ENCODE results near the gene SORCS2. TPM values are rescaled to one million over a fixed set of nuclear protein-coding genes. Genes with fewer than 3 reads are reported as not detected.

The SORCS2 gene
- total RNA-seq, 1 donor from 2014 or later = 13.4 TPM

- peaks cover 3% of the 10 kb centered on the region for H3K27me3 Mint-ChIP-seq
- no peaks in the 10 kb centered on the region for H3K9me3 Mint-ChIP-seq
- DNase-seq (ENCODE audit: extremely low spot score, unreplicated experiment) = no peak
- TF ChIP-seq, protein P1, sequence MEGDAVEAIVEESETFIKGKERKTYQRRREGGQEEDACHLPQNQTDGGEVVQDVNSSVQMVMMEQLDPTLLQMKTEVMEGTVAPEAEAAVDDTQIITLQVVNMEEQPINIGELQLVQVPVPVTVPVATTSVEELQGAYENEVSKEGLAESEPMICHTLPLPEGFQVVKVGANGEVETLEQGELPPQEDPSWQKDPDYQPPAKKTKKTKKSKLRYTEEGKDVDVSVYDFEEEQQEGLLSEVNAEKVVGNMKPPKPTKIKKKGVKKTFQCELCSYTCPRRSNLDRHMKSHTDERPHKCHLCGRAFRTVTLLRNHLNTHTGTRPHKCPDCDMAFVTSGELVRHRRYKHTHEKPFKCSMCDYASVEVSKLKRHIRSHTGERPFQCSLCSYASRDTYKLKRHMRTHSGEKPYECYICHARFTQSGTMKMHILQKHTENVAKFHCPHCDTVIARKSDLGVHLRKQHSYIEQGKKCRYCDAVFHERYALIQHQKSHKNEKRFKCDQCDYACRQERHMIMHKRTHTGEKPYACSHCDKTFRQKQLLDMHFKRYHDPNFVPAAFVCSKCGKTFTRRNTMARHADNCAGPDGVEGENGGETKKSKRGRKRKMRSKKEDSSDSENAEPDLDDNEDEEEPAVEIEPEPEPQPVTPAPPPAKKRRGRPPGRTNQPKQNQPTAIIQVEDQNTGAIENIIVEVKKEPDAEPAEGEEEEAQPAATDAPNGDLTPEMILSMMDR (conservative IDR thresholded peaks at IDR 0.05) = no peak
- no peak overlapping the region for H3K4me3 Mint-ChIP-seq
- H3K36me3 Mint-ChIP-seq = no peaks in the 10 kb centered on the region
- H3K4me1 Mint-ChIP-seq (ENCODE audit: unreplicated experiment) = no peaks in the 10 kb centered on the region
- H3K27ac Mint-ChIP-seq = no peak overlapping the region
Measured at GRCh38 chr4:7540206-7540605, 347.9 kb downstream of the SORCS2 start.

DNA sequence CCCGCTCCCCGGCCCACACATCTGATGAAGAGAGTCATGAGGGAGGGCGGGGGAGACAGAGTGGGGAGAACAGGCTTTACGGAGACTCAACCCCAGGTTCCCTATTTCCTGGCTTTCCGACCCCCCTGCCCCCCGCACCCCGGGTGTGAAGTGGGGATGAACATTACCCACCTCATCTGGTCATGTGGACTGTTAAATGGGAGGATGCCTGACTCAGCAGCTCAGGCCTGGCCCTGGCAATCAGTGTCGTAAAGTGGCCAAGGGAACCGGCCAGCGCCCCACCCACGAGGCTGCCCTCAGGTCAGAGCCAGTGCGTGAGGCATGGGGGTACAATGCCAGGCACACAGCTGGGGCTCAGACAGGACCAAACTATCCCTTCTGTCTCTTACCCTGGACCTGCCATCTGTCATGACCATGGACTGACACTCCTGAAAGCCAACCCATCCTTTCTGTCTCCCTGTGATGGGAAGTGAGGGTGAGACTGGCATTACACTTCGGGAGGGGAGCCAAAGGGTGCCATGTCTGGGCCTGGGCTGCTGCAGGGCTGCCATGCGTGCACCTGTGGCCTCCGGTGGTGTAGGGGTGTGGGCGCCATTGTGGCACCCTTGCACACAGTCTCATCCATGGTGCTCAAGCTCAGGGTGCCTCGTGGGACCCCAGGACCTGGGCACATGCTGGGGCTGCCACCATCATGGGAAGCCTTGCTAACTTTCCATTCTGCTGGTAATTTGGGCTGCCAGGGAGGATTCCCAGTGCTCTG, 348.5 kb downstream of the SORCS2 start:
- no peak overlapping the region for H3K27ac Mint-ChIP-seq

GRCh38 chr4:7541414-7541810, 349.1 kb downstream of the SORCS2 start:
- H3K9me3 Mint-ChIP-seq = no peaks in the 10 kb centered on the region
- H3K4me1 Mint-ChIP-seq (ENCODE audit: unreplicated experiment) = peaks cover 1% of the 10 kb centered on the region
- no peak overlapping the region for H3K27ac Mint-ChIP-seq
- TF ChIP-seq, protein P1 (conservative IDR thresholded peaks at IDR 0.05) = no peak
- DNase-seq (ENCODE audit: extremely low spot score, unreplicated experiment) = no peak
- no peaks in the 10 kb centered on the region for H3K36me3 Mint-ChIP-seq
- peaks cover 3% of the 10 kb centered on the region for H3K27me3 Mint-ChIP-seq
- H3K4me3 Mint-ChIP-seq = no peak overlapping the region

More for the DNA sequence above, 348.5 kb downstream of the SORCS2 start:
- H3K36me3 Mint-ChIP-seq = no peaks in the 10 kb centered on the region
- no peak for DNase-seq (ENCODE audit: extremely low spot score, unreplicated experiment)
- H3K27me3 Mint-ChIP-seq = peaks cover 3% of the 10 kb centered on the region
- no peaks in the 10 kb centered on the region for H3K9me3 Mint-ChIP-seq
- no peaks in the 10 kb centered on the region for H3K4me1 Mint-ChIP-seq (ENCODE audit: unreplicated experiment)
- H3K4me3 Mint-ChIP-seq = no peak overlapping the region
- TF ChIP-seq, protein P1 (conservative IDR thresholded peaks at IDR 0.05) = no peak

DNA sequence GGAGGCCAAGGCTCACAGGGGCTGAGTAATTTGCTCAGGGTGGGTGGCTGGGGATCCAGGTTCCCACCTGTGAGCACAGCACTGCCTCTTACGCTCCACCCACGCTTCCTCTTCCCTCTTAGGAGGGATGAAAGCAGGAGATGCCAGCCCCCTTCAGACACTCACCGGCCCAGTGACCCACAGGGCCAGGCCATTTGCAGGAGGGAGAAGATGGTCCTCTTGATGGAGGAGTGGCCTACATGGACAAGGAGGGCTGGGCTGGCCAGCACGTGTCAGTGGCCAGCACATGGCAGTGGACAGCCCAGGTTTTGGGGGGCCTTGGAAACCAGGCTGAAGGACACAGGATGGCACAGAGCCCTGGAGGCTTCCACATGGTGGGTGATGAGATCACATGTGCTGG, 350.4 kb downstream of the SORCS2 start:
- Mint-ChIP-seq H3K4me3 (no peak overlapping the region), H3K36me3 (no peaks in the 10 kb centered on the region), H3K27ac (no peak overlapping the region), H3K4me1 (ENCODE audit: unreplicated experiment) (peaks cover 15% of the 10 kb centered on the region), H3K9me3 (no peaks in the 10 kb centered on the region), H3K27me3 (peaks cover 7% of the 10 kb centered on the region)
- DNase-seq (ENCODE audit: extremely low spot score, unreplicated experiment) = no peak
- TF ChIP-seq, protein P1 (conservative IDR thresholded peaks at IDR 0.05) = no peak

DNA sequence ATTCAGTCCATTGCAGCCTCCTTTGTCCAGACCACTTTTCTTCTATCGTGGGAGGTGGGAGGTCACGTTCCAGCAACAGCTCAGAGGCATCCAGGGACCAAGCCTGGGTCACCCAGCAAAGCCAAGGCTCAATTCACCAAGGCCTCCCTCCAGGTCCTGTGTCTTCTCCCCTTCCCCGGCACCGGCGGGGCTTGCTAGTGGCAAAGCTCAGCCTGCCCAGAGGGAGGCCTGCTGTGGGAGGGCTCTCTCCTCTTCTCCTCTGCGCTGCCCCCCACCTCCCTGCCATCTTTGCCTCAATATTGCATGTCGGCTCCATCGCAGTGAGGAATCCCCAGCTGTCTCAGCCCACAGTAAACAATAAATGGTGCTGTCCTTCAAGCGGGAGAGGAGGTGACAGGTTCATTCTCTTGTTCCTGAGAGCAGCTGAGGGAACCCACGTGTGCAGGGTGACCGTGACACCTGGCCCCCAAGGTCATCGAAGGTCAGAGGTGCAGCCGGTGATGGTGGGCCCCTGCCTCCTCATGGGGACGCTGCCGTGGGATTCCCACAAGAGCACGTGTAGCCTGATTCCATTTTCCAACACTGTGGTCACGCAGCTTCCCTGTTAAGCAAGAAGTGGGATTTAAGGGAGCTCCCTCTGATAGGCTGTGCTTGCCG, 353.9 kb downstream of the SORCS2 start:
- H3K4me3 Mint-ChIP-seq = no peak overlapping the region
- no peaks in the 10 kb centered on the region for H3K9me3 Mint-ChIP-seq
- DNase-seq (ENCODE audit: extremely low spot score, unreplicated experiment) = no peak
- no peaks in the 10 kb centered on the region for H3K36me3 Mint-ChIP-seq
- TF ChIP-seq, protein P1 (conservative IDR thresholded peaks at IDR 0.05) = no peak
- peaks cover 10% of the 10 kb centered on the region for H3K27me3 Mint-ChIP-seq
- no peak overlapping the region for H3K27ac Mint-ChIP-seq
- H3K4me1 Mint-ChIP-seq (ENCODE audit: unreplicated experiment) = peaks cover 16% of the 10 kb centered on the region
